ENCODE measurements around the gene PRRT2.
"Not testable (repeated sequence)": the region's sequence is repeated elsewhere in the genome, so short reads cannot be mapped to it uniquely, and the experiment has no call there.

Gene PRRT2

GRCh38 chr16:29790949-29791844 is 20.8 kb upstream of the PRRT2 start:
- DNase-seq: no peak

DNA sequence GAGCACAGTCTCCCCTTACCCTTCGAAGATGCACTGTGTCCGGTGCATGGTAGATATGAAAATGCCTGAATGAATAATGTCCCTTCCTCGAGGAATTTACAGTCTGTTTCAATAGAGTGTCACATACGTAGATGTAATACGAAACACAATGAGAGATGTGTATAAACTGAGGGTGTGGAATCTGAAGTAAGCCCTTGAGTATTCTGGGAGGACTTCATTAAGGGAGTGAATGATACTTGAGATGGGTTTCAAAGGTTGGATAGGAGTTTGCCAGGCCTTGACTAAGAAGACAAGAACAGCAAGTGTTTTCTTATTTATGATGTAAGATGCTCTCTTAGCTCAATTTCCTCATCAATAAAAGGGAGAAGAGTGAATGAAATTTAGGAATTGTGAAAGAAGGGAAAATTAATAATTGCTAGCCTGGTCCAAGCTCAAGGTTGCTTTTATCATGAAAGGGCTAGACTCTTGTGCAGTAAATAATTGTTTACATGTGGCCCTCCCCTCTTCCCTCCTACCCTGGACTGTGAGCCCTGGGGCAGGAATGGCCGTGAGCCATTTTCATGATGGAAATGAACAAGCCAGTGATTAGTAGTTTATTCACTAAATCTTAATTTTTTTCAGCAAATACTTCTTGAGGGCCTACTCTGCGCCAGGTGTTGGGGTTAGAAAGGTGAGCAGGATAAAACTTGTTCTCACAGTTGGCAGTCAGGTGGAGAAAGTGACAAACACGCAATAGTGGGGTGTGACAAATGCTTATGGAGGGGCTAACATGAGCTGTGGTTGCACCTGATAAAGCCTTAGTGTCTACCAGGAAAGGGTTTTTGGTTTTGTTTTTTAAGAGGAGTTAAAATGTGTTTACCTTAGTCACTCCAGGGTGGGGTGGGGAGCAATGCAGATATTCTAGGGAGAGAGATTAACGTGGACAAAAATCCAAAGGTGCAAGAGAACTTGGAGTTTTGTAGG is 19.9 kb upstream of the PRRT2 start:
- DNase-seq: no peak

DNA sequence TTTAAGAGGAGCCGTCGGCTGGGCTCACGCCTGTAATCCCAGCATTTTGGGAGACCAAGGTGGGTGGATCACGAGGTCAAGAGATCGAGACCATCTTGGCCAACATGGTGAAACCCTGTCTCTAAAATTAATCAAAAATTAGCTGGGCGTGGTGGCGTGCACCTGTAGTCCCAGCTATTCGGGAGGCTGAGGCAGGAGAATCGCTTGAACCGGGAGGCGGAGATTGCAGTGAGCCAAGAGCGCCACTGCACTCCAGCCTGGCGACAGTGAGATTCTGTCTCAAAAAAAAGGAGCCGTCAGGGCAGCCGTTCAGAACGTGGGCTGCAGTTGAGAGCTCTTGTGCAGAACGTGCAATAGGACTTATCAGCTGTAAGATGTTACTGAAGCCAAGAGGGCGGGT is 18.8 kb upstream of the PRRT2 start:
- DNase-seq: not testable (repeated sequence)

- DNase-seq: no peak
Measured at GRCh38 chr16:29794231-29794710, 17.7 kb upstream of the PRRT2 start.

DNA sequence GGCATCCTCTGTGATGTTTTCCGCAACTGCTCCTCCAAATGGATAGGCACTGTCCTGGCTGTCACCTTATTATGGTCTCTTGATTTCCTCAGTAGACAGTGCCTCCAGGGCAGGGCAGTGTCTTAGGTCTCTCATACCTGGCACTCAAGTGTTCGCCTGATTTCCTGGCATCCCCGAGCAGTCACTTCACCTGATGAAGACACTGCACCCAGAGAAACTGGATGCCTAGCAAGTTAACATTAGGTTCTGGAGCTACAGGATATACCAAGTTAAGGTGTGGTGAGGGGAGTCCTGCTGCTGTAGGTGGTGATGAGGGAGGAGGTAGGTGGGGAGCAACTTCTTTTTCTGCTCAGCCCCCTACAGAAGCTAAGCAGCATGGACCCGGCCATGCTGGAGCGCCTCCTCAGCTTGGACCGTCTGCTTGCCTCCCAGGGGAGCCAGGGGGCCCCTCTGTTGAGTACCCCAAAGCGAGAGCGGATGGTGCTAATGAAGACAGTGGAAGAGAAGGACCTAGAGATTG is 9.5 kb upstream of the PRRT2 start:
- DNase-seq: no peak

GRCh38 chr16:29804020-29804419 is 8.0 kb upstream of the PRRT2 start:
- DNase-seq: no peak

- DNase-seq: no peak
Measured at GRCh38 chr16:29804455-29805231, 7.3 kb upstream of the PRRT2 start.

- DNase-seq: peak; percentile 98
Measured at GRCh38 chr16:29805232-29806098, 6.5 kb upstream of the PRRT2 start.

- DNase-seq: peak; percentile 79
Measured at GRCh38 chr16:29806099-29806579, 5.9 kb upstream of the PRRT2 start, which contains the start of gene MAZ. Gene MAZ, plus strand, starts transcription at chr16:29806529. Its CDS starts 173 bp downstream, at chr16:29806702.

- peak; percentile 71 for DNase-seq
Measured at GRCh38 chr16:29806641-29807425, 5.2 kb upstream of the PRRT2 start.

DNA sequence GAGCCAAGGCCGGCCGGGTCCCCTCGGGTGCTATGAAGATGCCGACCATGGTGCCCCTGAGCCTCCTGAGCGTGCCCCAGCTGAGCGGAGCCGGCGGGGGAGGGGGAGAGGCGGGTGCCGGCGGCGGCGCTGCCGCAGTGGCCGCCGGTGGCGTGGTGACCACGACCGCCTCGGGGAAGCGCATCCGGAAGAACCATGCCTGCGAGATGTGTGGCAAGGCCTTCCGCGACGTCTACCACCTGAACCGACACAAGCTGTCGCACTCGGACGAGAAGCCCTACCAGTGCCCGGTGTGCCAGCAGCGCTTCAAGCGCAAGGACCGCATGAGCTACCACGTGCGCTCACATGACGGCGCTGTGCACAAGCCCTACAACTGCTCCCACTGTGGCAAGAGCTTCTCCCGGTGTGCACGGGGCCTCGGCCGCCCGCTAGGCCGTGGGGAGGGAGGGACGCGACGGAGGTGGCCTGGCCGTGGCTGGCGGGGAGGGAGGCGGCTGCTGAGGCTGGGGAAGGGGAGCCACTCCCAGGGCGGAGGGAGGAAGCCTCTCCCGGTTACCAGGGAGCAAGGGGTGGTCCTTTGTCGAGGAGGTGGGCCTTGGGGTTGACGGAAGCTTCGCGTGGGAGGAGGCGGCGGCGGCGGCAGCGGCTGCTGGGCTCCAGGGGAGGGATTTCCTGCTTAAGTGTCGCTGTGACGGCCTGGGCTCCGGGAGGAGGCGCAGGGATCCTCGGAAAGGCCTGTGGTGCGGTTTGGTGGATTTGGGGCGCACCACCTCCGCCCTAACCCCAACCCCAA is 4.4 kb upstream of the PRRT2 start:
- DNase-seq: peak; percentile 86

- peak; percentile 44 for DNase-seq
Measured at GRCh38 chr16:29808219-29808900, 3.6 kb upstream of the PRRT2 start.

GRCh38 chr16:29809031-29809747 is 2.8 kb upstream of the PRRT2 start:
- DNase-seq: no peak

DNA sequence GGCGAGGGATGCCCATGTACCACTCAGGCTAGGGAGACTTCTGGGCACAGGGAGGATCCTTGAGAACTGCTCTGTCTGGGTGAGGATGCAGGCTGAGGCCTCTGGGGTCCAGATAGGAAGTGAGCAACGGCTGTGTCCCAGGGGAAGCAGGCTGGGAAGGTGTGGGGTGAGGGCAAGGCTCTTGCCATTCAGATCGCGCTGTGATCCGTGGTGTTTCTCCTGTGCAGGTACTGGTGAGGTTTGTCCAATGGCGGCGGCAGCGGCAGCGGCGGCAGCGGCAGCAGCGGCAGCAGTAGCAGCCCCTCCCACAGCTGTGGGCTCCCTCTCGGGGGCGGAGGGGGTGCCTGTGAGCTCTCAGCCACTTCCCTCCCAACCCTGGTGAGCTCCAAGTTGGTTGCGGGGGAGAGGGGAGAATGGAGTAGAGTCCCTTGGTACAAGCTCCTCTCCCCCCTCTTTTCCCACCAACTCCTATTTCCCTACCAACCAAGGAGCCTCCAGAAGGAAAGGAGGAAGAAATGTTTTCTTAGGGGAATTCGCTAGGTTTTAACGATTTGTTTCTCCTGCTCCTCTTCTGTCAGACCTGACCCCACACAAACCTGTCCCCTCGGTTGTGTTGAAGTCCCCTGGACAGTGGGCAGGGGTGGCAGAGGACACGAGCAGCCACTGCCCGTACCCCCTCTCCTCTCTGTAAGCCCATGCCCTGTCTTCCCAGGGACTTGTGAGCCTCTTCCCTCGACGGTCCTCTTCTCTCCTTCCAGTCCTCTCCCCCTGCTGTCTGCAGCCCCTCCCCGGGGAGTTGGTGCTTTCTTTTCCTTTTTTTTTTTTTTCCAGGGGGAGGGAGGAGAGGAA is 1.9 kb upstream of the PRRT2 start:
- peak; percentile 38 for DNase-seq

DNA sequence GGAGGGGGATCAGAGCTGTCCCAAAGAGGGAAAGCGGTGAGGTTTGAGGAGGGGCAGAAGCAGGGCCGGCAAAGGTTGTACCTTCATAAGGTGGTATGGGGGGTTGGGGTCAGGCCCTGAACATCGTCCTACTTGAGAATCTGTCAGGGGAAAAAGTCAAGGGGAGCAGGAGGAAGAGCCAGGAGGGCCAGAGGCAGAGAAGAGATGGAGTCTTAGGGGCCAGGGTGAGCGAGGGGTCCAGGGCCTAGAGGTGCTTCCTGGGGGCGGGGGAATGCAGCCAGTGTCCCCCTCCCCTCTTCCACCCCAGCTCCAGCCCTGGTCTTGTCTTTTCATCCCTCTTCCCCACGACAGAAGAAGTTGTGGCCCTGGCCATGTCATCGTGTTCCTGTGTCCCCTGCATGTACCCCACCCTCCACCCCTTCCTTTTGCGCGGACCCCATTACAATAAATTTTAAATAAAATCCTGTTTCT is 1.3 kb upstream of the PRRT2 start:
- no peak for DNase-seq

- DNase-seq: peak; percentile 69
Measured at GRCh38 chr16:29811170-29811895, 660 bp upstream of the PRRT2 start.
